ENCODE results near the gene TBK1. TPM values are rescaled to one million over a fixed set of nuclear protein-coding genes. Genes with fewer than 3 reads are reported as not detected.

The TBK1 gene
- total and polyA plus RNA-seq, 9 of the 15 experiments (the other 6 are each of a cell fraction or from before 2014, with no cell fraction given): 20.4 to 42.0 (median 27.8) TPM

GRCh38 chr12:64493513-64493912 lies 41.6 kb downstream of the TBK1 start:
- H3K79me2 ChIP-seq (ENCODE audit: control insufficient read depth, insufficient read depth, low read length): no peaks in the 10 kb centered on the region
- no peaks in the 10 kb centered on the region for H3K4me1 ChIP-seq (replicated peaks in 1 of 2; ENCODE audit: control insufficient read depth in 2 of 2, insufficient read depth in 2 of 2, low read length in 2 of 2)
- H3K27me3 ChIP-seq (ENCODE audit: control insufficient read depth in 2 of 2, insufficient read depth in 2 of 2, low read length in 2 of 2): no peaks in the 10 kb centered on the region
- in situ Hi-C loops (cut with MboI) (no loop called here), intact Hi-C loops (cut with micrococcal nuclease) (no loop called here)
- CTCF ChIA-PET (ENCODE audit: low intra/inter-chr PET ratio): no interaction called here
- no peak overlapping the region for H3K27ac ChIP-seq (ENCODE audit: extremely low read depth, low read depth, low read length)
- peaks cover 74% of the 10 kb centered on the region for H3K36me3 ChIP-seq (ENCODE audit: control insufficient read depth, insufficient read depth, low read length)
- BruUV-seq (replicated peaks): no TSS peak
- H3K9me3 ChIP-seq (replicated peaks; ENCODE audit: control insufficient read depth, insufficient read depth, low read depth, low read length): no peaks in the 10 kb centered on the region
- H3K9ac ChIP-seq (ENCODE audit: insufficient read depth in 1 of 2, low read depth in 2 of 2, low read length in 2 of 2): no peak overlapping the region
- no peak for ATAC-seq
- POLR2A ChIA-PET: no interaction called here
- H2AFZ ChIP-seq (ENCODE audit: low read depth, low read length): no peak overlapping the region
- no peaks in the 10 kb centered on the region for H4K20me1 ChIP-seq (replicated peaks; ENCODE audit: control insufficient read depth, insufficient read depth, low read length)
- WGBS (ENCODE audit: insufficient coverage, low coverage, missing lambda C conversion rate): 90% methylated on average over 3 of the region's 3 CpGs
- no peak for DNase-seq (ENCODE audit: extremely low read depth in 1 of 4, low spot score in 3 of 4)
- no peaks in the 10 kb centered on the region for H3K9me1 ChIP-seq (ENCODE audit: control insufficient read depth, insufficient read depth, low read length)
- no peak overlapping the region for H3K4me3 ChIP-seq
- TF ChIP-seq C11orf30 (IDR thresholded peaks at IDR 0.05; ENCODE audit: low read depth) (0 out of 2 replicates have a peak, but pooled peaks have one; percentile 21), TBP (optimal IDR thresholded peaks at IDR 0.05; ENCODE audit: low read depth, low read length) (no peak), ZNF316 (IDR thresholded peaks at IDR 0.05) (peak; percentile 44; the same call in 1 of the 2 replicates)
- no peak for FAIRE-seq
- H3K4me2 ChIP-seq (ENCODE audit: insufficient read depth, low read length): no peak overlapping the region

DNA sequence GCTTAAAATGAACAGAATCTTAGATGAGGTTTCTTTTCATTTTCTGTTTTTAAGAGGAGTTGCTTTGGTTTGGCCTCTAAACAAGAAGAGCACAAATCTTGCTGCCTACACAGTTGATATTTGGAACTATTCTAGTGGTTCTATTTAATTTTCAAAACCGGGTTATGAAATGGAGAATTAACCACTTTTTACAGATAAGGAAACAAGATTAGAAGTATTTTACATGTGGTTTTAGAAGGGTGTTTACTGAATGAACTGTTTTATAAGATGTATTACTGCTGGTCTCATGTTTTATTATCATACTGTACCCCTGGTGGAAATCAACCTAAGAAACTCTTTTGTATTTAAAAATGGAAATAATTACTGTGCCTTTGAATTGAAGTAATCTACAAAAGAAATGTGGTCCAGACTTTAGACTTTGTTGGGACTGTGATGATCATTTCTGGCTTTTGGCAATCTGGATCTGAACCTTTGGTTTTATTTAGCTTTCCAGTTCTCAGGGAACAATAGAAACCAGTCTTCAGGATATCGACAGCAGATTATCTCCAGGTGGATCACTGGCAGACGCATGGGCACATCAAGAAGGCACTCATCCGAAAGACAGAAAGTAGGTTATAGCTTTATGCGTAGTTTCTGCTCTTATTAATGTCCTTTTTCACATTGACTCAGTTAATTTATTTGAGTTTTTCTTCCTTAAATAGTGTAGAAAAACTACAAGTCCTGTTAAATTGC lies 43.2 kb downstream of the TBK1 start:
- FAIRE-seq: no peak
- POLR2A ChIA-PET: interaction anchor here (0.5 kb wide), 1 partner anchor 38 kb away, joined by 3 read pairs; no protein-coding TSS in a partner anchor

More for the DNA sequence above, 43.2 kb downstream of the TBK1 start:
- no TSS peak for BruUV-seq (replicated peaks)
- DNase-seq (ENCODE audit: extremely low read depth in 1 of 4, low spot score in 3 of 4) (no peak), ATAC-seq (no peak)
- Histone ChIP-seq H3K79me2 (ENCODE audit: control insufficient read depth, insufficient read depth, low read length) (no peaks in the 10 kb centered on the region), H3K27ac (ENCODE audit: extremely low read depth, low read depth, low read length) (no peak overlapping the region), H3K9me1 (ENCODE audit: control insufficient read depth, insufficient read depth, low read length) (no peaks in the 10 kb centered on the region), H4K20me1 (replicated peaks; ENCODE audit: control insufficient read depth, insufficient read depth, low read length) (no peaks in the 10 kb centered on the region), H3K9ac (ENCODE audit: insufficient read depth in 1 of 2, low read depth in 2 of 2, low read length in 2 of 2) (no peak overlapping the region), H3K4me1 (replicated peaks in 1 of 2; ENCODE audit: control insufficient read depth in 2 of 2, insufficient read depth in 2 of 2, low read length in 2 of 2) (no peaks in the 10 kb centered on the region), H3K27me3 (ENCODE audit: control insufficient read depth in 2 of 2, insufficient read depth in 2 of 2, low read length in 2 of 2) (no peaks in the 10 kb centered on the region), H3K4me3 (no peak overlapping the region), H3K9me3 (replicated peaks; ENCODE audit: control insufficient read depth, insufficient read depth, low read depth, low read length) (no peaks in the 10 kb centered on the region), H2AFZ (ENCODE audit: low read depth, low read length) (no peak overlapping the region), H3K4me2 (ENCODE audit: insufficient read depth, low read length) (no peak overlapping the region), H3K36me3 (ENCODE audit: control insufficient read depth, insufficient read depth, low read length) (peaks cover 71% of the 10 kb centered on the region)
- CTCF ChIA-PET (ENCODE audit: low intra/inter-chr PET ratio): no interaction called here
- 91% methylated on average over 5 of the region's 5 CpGs for WGBS (ENCODE audit: insufficient coverage, low coverage, missing lambda C conversion rate)
- in situ Hi-C loops (cut with MboI) (no loop called here), intact Hi-C loops (cut with micrococcal nuclease) (no loop called here)
- TF ChIP-seq, protein P1, sequence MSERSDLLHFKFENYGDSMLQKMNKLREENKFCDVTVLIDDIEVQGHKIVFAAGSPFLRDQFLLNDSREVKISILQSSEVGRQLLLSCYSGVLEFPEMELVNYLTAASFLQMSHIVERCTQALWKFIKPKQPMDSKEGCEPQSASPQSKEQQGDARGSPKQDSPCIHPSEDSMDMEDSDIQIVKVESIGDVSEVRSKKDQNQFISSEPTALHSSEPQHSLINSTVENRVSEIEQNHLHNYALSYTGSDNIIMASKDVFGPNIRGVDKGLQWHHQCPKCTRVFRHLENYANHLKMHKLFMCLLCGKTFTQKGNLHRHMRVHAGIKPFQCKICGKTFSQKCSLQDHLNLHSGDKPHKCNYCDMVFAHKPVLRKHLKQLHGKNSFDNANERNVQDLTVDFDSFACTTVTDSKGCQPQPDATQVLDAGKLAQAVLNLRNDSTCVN (CRISPR knock-in tag; IDR thresholded peaks at IDR 0.05): no peak
- no peak for TF ChIP-seq XRCC4 (IDR thresholded peaks at IDR 0.05; ENCODE audit: extremely low read depth, insufficient read depth, insufficient read length)
